HG02938 (cell line): ENCODE measurements around the gene UST.
"Not testable (repeated sequence)": the region's sequence is repeated elsewhere in the genome, so short reads cannot be mapped to it uniquely, and the experiment has no call there.

ENCODE experiments used
- ATAC-seq: cut with Tn5 transposase; IDR thresholded peaks from one replicate; pipeline ENCODE4 v1.9.1; 2021; ENCODE audit warnings: mild to moderate bottlenecking, moderate library complexity; ENCODE audit not compliant: unreplicated experiment

The UST gene

GRCh38 chr6:148890652-148891404 lies 144.0 kb downstream of the UST start:
- ATAC-seq, result no peak

DNA sequence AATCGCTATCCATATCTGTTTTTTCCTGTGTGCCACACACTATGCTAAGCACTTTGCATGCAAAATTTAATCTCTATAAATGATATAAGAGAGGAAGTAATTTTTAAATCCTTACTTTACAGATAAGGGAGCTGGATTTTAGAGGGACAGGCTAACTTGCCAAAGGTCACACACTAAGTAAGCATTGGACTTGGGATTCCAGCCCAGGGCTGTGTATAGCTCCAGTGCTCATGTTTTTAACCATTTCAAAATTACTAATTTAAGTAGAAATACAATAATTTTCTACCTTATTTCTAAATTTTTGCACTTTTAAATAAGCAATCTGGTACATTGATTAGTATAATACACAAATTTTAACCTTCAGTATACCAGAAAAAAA lies 144.6 kb downstream of the UST start:
- no peak for ATAC-seq

GRCh38 chr6:148892247-148892646 lies 145.4 kb downstream of the UST start:
- ATAC-seq, result no peak

GRCh38 chr6:148893073-148893472 lies 146.2 kb downstream of the UST start:
- no peak for ATAC-seq

DNA sequence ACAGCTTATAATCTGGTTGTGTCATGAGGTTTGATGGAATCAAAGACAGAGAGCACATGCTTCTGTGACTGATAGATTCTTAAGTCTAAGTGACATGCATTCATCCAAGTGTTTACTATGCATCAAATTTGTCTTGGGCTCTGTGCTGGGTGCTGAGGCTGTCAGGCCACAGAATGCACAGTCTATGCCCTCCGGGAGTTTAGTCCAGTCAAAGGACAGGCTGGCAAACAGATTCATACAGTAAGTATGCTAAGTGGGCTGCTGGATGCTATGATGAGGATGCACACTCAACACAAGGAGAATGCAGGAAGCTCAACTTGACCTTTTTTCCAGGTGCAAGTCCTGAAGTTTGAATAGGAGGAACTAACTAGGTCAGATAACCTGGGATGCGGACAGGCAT lies 146.7 kb downstream of the UST start:
- ATAC-seq, result no peak

DNA sequence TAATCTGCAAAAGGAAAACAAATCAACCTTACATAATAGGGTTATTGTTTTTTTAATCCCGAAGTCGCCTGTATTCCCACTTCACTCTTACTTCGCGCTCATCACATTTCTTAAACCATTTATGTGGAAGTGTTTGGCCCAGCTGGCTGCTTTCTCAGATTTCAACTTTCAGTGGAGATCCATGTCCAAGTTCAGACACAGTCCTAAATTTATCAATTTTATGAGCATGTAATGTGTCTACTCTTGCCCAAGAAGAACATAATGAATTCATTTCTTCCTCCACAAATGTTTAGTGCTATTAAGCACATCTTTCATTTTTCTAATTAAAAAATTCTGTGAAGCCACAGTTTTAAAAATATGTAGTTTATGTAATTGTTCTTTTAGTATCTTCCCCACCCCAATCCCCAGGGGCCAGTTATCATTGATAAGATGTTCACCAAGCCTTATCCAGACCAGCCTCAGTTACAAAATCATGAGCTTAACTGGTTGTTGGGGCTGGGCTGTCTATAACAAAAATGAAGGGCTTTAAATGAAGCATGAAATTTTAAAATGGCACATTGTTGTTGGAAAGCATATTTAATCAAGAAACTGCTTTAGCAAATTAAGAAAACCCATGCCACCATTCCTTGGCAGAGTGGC lies 151.7 kb downstream of the UST start:
- no peak for ATAC-seq

DNA sequence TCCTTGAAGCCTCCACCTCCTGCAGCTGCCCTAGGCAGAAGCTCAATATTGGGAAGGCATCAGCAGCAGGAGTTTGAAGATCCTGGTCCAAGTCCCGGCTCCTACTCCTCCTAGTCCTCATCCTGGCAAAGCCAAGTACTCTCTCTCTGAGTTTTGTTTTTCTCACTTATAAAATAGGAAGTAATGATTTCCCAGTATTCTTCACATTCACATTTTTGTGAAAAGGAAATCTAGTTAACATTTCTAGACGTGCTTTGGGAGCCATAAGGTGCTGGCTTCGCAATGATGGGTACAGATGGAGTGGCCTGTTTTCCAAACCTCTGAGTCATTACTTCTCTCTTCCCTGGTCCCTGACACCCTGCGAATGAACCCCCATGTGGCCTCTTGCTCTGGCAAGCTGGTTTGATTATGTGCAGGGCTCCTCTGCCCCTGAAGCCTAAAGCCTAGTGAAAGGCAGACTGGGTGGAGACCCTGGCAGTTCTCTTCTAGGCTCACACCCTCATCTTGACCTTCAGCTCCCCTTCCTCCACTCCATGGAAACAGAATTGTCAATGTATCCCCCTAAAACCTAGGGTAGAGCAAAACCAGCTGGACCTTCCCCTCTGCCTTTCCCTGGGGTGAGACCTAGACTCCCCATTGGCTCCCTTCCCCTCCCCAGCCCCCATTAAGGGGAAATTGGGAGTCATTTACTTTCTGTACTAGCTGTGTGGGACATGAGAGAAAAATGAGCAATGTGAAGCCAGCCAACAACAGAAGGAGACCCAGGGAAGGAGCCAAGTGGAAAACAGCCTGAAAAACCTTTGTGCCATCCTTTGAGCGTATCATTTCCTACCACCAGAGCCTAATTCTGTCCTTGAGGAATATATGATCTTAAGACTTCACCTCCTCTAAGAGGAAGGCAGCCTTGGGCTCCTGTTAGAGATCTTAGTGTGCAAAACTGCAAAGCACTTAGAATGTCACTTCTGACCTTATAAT lies 158.4 kb downstream of the UST start:
- ATAC-seq, result no peak

GRCh38 chr6:148905901-148906300 lies 159.1 kb downstream of the UST start:
- no peak for ATAC-seq

GRCh38 chr6:148906386-148906785 lies 159.6 kb downstream of the UST start:
- no peak for ATAC-seq

DNA sequence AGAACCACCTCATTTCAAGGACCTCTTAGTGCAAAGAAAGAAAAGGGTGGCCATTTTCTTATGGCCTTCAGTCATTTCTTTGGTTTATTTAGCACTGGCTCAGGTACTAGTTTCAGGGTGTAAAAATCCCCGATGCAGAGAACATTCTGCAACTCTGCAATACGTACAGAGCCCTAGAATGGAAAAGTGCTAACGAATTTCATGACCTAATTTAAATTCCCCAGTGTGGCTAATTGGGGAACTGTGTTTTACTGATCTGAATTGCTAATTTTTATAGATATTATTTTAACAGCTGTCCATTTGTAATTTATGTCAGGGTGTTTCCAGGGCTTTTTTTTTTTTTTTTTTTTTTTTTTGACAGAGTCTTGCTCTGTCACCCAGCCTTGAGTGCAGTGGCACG lies 160.7 kb downstream of the UST start:
- no peak for ATAC-seq

GRCh38 chr6:148912252-148912651 lies 165.4 kb downstream of the UST start:
- no peak for ATAC-seq

DNA sequence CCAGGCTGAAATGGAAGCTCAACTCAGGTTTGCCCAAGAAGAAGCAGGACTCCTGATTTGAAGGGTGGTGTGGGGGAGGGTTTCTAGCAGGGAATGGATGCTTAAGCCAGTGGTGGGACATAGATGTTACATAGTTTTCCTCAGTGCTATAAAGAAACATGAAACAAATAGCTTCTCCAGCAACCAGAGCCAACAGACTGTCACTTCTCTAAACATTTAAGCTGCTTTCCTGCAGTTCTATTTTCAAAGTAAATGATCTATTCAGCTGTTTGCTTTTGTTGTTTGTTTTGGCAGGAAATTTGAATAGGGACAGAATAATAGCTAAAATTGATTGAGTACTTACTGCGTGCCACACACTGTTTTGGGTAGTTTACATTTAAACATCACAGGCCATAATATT lies 169.0 kb downstream of the UST start:
- no peak for ATAC-seq

DNA sequence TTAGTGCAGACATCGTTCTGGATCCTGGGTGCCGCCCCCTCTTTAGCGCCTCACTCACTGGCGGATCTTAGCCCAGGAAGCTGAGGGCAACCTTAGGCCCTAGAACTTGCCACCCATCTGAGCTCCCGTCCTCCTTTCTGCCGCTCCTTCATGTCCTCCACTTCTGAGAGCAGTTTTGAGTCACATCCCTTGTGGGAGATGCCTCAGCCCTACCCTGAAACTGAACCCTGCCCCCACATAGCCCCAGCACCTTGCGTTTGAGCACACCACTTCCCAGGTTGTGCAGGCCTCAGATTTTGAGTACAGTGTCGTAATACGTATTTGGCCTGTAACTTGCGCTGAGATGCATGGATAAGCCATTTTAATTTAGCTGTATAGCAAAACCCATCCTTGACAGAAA lies 169.7 kb downstream of the UST start:
- not testable (repeated sequence) for ATAC-seq

GRCh38 chr6:148924226-148925012 lies 177.6 kb downstream of the UST start:
- ATAC-seq, result no peak

- ATAC-seq, result no peak
These were observed 178.9 kb downstream of the UST start for GRCh38 chr6:148925701-148926100.

DNA sequence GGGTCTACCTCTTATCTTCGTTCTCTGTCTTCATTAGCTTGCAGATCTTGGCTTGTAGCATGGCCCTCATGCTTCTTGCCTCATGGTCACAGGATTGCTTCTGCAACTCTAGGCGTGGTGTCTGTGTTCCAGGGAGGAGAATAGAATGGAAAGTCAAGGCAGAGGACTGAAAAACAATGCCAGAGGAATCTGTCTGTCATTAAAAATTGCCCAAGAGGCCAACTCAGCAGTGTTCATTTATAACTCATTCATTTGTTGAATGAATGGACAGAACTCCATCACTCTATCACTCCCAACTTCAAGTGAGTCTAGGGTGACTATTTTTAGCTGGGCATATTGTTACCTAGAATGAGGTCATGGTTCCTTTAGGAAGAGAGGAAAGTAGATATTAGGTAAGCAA lies 179.6 kb downstream of the UST start:
- ATAC-seq, result no peak

GRCh38 chr6:148927586-148927985 lies 180.8 kb downstream of the UST start:
- no peak for ATAC-seq

DNA sequence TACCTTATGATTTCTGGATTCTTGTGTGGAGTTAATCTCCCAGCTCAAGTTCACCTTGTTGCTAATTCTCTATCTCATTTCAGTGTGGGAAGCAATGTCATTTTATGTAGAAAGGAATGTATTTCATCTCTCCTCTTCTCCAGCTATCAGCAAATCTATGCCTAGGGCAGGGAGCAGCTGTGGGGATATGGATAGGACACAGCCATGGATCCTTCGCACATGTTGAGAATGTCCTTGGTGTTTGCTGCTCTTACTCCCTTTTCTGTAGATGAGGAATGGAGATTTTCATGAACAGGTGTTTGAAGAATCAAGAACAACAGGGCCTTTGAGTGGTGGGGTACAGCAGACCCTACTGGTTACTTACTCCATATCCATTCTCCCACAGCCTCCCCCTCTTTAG lies 182.0 kb downstream of the UST start:
- ATAC-seq, result no peak

DNA sequence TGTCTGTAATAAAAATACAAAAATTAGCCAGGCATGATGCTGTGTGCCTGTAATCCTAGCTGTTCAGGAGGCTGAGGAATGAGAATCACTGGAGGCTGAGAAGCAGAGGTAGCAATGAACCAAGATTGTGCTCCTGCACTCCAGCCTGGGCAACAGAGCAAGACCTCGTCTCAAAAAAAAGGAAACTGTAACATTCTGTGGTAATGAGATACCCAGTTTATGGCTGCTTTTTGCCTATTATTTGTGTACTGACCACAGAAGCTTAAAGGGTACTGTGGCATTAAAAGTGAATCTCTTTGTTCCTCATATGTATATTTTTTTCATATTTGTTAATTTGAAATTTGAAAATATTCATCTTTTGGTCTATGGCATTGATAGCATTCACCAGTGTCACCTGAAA lies 185.4 kb downstream of the UST start:
- no peak for ATAC-seq

DNA sequence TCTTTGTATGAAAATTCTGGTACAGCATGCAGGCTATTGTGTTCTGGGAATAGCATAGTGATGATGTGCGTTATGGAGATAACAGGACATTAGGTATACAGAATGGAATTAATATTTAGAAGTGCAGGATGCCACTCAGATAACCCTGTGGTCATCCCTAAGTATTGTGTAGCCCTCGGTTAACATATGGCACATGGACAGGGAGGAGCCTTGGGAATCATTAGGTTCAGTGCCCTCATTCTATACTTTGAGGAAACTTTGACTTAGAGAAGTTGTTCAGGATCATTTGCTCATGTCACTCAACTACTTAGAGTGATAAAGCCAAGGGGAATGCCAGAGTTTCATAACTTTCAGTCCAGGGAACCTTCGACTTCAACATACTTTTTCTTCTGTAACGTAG lies 185.9 kb downstream of the UST start:
- no peak for ATAC-seq

DNA sequence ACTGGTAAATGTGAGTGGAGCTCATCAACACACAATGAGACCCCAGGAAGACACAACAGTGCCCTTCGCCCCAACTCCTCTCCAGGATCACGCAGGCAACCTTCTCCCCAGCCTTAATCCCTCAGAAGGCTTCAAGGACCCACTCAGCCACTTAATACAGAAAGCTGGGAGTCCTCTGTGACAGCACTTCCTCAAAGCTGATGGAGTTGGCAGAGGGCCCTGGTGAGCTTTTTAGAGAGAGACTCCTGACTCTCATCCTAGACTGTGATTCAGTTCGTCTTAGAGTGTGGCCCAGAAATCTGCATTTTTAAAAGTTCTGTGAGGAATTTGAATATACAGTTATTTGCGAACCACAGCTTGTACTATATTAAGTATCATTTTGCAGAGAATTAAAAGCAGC lies 187.7 kb downstream of the UST start:
- no peak for ATAC-seq
